Esophagus mucosa (tissue), 1 donor: ENCODE data around the gene AGXT. TPM values are rescaled to one million over a fixed set of nuclear protein-coding genes. Genes with fewer than 3 reads are reported as not detected.
A peak's percentile ranks its signal among the peaks of the same experiment; 100 is the strongest.

Source experiments
- ATAC-seq: fragments of 200-7000 bp; cut with Tn5 transposase; one replicate; pipeline ENCODE4 v1.9.1; 2020
- total RNA-seq: library from RNA; stranded (reverse); gene quantifications from one replicate; pipeline ENCODE4 v1.2.4, GENCODE V29; 2023
- donor health status: DM: yes; HTN: yes; CAD: no.

Gene AGXT
- total RNA-seq, 1 donor from 2014 or later = not detected

DNA sequence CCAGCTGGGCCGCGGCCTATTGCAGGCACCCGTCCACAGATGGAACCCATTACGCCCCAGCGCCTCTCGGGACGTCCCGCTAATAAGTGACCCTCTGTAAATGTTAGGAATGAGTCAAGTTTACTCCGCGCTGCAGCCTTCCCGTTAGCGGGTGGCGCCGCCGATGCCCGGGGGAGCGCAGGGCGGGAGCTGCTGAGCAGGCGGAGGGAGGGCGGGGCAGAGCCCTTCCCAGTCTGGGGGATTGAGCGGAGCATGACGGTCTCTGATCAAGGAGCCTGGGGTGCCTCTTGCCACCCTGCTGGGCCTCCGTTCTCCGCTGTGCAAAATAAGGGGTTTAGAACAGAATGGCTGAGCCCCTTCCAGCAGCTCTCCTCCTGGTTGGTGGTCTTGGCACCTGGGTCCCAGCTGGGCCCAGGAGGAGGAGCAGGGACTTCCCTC, 48.0 kb downstream of the AGXT start:
- ATAC-seq = peak; percentile 55

DNA sequence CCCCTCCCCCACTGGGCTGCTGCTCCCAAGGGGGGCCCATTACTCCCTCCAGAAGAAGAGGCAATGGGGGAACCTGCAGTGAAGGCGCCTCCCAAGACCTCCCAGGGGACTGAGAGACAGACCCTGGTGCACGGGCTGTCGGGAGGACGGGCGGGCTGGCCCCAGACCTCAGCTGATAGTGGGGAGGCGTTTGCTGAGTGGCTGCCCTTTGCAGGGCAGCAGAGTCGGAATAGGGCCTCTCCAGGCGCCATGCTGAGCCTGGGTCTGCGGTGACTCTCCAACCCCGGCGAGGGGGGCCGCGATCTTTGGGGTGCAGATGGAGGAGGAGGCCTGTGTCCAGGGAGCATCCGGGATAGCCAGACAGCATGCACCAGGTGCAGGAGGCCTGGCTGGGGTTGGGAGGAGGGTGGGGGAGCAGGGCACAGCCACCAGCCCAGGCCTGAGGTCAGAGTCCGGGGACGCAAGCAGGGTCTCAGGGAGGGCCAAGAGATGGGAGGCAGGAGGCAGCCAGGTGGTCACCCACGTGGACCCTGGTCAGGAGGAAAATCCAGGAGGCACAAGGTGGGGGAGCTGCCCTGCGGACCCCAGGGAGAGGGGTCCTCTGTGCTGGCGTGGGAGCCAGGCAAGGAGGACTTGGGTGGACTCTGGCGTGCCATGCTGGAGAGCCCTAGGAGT, 48.5 kb downstream of the AGXT start:
- ATAC-seq = no peak

DNA sequence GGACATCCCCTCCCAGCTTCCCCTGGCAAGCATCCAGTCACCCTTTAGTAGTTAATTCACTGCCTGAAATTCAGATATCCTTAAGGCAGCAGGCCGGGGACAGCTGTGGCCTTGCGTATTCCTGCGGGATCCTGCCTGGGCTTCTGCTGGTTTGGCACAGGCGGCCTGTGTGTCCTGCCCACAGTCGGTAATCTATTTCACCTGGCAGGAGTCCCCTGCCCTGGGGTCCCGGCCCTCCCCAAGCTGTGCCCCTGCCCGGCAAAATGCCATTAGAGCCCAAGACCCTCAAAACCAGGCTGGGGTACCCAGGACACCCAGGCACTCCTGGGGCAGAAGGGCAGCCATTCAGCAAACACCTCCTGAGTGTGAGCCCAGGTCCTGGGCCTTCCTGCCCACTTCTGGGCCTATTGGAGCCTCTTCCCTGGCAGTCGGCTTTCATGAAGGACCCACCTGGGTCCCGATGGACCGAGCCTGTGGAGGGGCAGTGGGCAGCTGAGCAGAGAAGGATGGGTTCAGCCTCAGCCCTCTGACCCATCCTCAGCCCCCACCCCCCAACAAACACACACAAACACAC, 49.1 kb downstream of the AGXT start:
- no peak for ATAC-seq

DNA sequence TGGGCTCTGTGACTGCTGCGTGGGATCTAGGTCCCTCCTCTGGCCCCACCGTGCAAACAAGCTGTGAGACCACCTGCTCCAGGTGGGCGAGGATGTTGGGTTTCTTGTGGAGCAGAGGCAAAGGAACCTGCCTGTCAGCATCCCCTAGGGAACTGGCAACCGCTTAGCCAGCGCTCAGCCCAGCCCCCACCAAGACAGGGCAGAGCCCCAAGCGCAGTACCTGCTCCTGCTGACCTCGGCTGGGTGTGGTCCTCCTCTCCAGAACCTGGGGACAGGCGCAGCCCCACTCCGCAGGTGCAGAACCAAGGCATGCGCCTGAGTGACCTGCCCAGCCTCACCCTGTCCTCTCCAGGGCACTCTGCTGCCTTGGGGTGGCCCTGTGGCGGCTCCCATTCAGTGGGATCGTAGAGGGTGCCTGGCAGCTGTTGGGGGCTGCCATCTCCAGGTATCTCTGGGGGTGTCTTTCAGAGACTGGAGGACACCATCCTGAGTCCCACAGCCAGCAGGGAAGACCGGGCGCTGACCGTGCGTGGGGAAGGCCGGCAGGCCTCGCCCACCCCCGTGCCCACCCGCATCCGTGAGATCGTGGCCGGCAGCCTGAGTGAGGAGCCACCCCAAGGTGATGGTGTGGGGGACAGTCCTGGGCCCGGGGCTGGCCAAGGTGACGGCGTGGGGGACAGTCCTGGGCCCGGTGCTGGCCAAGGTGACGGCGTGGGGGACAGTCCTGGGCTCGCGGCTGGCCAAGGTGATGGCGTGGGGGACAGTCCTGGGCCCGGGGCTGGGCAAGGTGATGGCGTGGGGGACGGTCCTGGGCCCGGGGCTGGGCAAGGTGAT, 49.9 kb downstream of the AGXT start:
- ATAC-seq = peak; percentile 45

DNA sequence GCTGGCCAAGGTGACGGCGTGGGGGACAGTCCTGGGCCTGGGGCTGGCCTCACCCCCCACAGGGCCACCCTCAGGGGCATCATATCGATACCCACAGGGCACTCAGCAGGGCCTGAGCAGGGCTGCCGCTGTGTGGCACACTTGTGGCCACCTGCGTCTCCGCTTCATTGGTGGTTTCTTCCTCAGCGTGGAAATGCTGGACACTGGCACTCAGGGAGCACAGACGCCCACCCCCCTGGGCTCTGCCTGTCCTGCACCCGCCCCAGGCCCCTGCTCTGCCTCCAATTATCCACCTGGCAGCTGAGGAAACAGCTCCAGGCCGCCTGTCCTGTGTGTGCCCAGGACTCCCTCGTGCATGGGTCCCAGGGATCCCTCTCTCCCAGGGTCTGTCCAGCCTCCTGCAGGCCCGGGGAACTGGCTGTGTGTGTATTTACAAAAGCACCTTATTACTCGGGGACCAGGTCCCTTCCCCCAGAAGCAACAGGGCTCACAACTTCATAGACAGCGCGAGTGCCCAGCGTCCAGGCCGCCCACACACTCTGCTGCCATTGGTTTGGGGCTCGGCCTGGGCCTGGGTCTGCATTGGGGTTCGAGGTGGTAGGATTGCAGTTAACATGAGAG, 50.6 kb downstream of the AGXT start:
- no peak for ATAC-seq

DNA sequence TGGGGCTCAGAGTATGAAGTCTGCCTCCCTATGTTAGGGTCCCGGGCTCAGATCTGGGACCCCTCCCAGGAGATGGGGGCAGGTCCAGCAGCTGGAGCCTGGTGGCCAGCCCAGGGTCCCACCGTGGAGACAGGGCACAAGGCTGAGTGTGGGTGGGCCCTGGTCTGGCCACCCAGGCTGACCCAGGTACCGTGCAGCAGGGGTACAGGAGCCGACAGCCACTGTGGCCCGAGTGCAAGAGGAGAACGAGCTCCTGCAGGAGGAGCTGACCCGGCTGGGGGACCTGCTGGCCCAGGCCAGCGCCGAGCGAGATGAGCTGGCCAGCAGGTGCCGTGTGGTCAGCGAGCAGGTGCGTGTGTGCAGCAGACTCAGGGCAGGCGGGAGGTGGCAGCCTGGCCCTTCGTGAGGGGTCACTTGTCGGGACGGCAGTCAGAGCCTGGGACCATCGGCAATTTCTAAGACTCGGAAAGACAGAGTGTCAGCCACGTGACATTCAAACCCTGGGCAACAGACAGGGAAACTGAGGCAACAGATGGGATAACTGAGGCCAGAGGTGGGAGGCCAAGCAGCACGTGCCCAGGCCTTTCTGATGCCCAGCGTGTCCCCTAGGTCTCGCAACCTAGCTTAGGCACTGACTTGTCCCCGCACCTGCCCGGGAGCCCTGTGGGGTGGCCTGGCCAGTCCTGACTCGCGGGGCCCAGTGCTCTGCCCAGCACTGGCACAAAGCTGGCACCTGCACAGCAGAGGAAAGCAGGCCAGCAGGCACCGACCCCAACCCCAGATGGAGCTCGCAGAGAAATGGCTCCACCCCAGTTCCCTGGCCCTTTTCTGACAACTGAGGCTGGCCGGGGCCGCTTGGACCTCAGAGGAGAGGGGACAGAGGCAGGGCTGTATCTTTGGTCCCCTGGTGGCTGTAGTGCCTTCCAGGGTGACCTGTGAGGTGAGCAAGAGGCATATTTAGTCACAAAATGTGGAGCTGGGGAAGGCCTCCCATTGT, 51.5 kb downstream of the AGXT start:
- ATAC-seq = no peak

DNA sequence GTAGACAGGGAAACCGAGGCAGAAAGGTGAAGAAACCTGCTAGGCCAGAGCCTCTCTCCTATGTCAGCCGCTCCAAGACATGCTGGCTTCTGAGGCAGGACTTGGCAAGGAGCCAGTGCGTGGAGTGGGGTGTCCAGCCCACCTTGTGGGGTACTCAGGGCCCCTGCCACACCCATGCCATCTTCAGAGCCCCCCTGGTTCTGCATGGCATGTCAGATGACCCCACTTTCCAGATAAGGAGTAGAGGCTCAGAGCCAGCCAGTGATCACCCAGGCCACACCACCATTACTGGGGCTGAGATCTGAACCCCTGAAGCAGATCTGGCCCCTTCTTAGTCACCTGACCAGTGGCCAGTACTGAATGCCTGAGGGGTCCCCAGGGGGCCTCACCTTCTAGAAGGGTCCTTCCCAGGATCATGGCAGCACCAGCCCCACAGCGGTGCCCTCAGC, 52.2 kb downstream of the AGXT start:
- ATAC-seq = no peak

DNA sequence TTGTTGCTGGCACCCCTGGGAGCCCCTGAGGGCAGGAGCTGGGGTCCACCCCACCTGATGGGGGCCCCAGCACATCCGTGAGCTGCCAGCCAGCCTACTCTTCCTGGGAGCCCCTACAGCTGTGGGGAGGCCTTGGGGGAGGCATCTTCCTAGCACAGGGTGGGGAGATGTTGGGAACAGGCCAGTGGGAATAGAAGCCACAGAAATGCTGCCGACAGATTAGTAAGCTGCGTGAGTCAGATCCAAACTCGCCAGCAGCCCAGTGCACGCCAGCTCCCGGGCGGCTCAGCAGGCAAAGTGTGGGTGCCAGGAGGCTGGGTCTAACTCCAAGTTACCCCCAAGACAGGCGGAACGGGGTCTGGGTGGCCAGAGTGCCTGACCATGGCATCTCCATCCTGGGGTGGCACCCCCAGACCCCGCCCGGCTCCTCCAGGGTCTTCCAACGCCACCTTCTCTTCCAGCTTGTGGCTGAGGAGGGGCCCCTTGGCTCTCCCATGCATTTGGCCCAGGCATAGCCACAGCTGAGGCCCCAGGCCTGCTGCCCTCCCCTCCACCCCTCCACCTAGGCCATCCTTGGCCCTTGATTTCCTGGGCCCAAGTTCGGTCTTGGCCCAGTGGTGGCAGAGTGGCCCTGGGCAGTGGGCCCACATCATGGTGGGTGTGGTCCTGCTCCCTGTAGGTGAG, 52.8 kb downstream of the AGXT start:
- peak; percentile 63 for ATAC-seq

DNA sequence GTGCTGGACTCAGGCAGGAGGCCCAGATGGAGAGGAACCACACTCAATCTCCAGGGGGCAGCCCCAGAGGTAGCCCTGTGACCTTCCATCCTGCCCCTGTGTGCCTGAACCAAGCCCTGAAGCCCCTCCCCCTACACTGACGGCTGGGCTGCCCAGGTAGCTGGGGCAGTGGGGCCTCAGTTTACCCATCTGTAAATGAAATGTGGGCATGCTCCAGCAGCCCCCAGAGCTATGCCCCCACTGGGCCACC, 53.3 kb downstream of the AGXT start:
- no peak for ATAC-seq

DNA sequence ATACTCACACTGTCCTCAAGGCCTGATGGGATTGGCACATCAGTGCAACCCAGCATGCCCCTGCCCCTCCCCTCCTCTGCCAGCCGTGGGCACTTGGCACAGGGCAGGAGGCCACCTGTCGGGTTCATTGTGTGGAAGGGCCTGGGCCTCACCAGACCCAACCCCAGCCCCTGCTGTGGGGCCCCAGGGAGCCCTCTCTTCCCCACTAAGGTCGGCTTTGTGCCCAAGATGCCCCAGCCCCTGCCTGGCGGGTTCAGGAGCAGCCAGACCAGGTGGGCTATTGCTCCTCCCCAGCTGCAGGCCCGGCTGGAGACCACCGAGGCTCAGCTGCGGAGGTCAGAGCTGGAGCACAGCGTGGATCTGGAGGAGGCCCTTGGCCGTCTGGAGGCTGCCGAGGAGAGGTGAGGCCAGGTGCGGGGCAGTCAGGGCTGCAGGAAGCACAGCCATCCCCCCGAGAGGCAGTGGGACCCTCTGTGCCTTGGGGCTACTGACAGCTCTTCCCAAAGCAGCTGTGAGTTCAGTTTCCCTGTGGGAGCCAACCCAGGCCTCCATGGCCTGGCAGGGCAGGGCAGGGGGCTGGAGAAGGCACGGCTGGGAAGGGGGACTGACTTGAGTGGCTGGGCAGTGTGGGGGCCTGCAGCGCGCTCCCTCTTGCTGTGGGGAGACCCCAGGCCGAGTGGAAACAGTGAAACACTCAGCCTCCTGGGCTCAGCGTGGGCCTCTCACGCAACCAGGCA, 53.8 kb downstream of the AGXT start:
- peak; percentile 1 for ATAC-seq

DNA sequence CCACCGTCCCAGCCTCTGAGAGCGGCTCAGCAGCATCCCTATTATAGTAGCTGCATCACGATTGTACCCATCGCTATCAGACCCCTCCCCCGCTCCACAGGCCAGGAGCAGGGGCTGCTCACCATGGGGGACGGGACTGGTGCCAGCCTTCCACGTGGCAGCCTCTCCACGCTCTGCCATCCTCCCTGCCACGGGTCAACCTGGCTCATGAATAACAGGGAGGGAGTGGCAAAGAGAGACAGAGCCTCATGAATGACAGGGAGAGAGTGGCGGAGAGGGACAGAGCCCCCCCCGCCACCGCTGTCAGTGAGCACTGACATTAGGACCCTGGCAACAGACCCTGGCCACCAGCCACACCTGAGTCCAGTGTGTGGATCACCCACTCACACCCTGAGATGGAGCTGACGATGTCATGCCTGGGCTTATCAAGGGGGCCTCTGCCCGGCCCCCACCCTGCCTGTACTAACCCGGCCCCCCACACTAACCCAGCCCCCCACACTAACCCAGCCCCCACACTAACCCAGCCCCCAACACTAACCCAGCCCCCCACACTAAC, 54.4 kb downstream of the AGXT start:
- no peak for ATAC-seq

DNA sequence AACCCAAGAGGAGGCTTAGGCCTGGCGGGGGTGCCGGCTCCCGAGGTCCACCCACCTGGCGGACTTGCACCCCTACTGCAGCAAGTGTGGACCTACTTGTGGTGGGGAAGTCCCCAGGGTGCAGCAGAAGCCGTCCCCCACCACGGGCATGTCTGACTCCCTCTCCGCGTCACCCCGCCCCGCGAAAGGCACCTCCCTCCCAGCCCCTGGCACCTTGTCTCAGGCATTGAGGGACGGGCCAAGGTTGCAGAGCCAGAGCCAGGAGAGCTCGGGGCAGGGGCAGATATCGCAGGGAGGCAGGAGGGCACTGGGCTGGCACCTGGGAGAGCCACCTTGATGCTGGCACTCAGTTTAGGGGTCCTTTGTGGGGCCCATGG, 56.6 kb downstream of the AGXT start:
- ATAC-seq = no peak

DNA sequence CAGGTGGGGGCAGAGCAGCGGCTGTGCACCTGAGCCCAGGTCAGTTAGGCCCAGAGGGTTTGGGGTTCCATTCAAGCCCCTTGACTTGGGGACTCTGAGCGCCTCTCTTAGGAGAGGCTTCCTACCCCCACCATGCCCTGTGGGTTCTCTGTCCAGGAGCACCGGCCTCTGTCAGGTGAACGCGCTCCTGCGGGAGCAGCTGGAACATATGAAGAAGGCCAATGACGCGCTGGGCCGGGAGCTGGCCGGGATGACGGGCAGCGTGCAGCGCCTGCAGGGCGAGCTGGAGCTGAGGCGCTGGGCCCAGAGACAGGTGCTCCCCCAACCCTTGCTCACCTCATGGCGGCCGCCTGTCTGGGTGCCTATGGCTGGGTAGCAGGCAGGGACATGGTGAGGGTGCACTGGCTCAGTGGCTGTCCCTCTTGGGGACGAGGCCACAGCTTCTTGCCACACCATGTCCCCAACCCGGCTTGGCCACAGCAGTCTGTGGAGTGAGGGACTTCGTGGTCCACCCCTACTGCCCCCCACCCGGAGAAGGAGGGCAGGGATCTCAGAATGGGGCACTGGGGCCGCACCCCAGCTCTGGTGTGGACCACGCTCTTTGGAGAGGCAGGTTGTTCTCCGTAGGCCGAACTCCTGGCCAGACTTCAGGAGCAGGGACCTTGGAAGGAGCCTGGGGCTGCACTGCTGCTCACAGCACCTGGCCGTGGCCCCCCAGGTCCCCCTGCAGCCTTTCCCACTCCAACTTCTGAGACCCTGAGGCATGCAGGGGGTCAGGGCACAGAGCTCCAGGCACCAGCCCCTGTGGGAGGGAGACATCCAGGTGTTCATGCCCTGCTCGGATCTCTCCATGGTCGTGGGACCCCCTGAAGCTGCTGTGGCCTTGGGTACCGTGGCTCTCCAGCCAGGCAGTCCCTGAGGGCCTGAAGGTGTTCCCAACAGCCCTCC, 57.2 kb downstream of the AGXT start:
- no peak for ATAC-seq

DNA sequence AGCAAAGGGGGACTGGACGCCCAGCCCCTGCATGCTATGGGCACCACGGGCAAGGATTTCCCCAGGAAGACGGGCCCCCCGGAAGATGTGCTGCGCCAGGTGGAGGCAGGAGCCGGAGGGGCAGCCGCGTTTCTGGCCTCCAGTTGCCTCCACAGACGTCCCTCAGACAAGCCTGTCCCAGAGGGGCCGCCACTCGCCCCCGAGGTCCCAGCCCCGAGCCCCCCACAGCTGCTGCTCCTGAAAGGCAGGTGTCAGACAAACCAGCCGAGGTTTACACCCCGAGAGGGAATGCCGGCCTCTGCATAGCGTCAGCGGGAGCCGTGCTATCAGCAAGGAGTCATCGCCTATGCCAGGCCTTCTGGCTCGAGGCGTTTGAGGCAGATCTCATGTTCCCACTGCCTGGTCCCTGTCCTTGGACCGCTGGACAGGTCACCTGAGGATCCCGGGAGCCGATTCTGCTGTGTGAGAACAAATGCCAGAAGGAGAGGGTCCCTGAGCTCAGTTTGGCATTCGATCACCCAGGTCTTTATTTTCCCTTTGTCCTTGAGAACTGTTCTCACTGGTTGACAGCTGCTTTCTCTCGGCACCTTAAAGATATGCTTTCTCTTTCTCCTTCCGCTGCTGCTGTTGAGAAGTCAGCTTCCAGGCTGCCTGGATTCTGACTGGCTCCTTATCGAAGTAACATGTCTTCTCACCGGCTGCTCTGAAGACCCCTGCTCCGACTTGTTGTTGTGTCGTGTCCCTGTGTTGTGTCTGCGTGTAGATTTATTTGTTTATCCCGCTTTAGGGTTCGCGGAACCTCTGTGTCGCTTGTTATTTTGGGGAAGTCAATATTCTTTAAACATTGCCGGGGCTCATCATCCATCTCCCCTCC, 58.1 kb downstream of the AGXT start:
- ATAC-seq = no peak

DNA sequence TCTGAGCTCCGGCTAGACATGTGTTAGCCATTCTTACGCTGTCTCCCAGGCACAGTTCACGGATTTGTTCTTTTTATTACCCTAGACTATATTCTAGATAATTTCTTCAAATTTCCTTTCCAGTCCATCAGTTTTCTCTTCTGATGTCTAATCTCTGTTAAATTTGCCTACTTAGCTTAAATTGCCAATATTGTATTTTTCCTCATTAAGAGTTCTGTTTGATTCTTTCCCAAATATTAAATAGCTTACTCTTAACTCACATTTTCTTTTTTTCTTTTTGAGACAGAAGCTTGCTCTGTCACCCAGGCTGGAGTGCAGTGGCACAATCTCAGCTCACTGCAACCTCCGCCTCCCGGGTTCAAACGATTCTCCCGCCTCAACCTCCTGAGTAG, 58.8 kb downstream of the AGXT start:
- no peak for ATAC-seq

DNA sequence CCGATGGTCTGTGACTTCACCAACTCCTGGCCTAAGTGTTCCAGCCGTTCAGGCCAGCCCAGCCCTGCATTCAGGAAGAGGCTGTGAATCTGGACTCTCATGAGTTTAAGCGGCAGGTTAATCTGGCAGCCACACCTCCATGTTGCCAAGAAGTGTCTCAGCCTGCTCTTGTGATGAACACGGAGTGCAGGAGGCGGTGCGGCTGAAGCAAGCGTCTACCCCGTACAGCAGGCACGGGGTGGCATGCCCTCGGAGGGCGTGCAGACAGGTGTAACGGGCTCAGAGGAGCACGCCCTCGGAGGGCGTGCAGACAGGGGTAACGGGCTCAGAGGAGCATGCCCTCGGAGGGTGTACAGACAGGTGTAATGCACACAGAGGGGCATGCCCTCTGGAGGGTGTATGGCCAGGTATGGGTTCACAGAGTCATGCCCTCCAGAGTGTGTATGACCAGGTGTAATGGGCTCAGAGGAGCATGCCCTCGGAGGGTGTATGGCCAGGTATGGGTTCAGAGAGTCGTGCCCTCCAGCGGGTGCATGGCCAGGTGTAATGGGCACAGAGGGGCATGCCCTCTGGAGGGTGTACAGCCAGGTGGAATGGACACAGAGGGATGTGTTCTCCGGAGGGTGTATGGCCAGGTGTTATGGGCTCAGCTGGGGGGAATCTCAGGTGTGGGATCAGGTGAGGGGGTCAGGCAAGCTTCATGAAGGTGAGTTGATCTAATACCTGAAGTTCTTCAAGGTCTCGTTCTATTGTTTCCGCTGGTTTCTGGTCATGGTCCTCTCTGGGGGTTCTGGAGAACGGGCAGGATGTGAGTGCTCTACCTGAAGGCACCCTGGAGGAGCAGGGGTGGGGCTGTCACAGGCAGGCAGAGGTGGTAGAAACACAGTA, 60.1 kb downstream of the AGXT start:
- peak; percentile 70 for ATAC-seq

DNA sequence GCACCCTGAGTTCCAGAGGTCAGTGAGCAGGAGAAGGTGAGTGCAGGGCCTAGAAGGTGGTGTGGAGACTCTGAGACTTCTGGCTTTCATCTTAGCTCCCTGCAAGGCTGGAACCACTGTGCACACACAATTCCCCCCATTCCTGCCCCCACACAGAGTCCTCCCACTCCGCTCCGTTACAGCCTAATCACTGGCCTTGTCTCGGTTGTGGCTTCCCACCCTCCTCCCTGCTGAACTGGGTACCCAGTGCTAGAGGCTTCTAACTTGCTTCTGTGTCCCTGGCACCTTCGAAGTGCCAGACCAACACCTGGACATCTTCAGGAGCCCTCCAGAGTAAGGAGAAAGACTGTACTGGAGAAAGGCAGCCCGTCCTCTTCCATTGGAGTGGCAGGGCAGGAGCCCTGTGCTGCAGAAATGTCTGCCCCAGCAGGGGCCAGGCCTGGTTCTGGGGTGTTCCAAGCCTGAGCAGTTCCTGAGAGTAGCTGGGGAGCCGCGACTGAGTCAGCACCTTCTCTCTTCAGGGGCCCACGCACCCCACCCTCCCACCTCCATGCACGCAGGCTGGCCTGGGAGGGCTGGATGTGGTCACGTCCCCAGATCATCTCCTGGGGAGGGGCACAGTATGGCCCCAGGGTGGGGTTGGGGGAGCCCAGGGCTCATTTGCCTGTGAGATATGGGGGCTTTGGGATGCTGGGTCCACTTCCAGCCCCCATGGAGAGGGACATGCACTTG, 60.9 kb downstream of the AGXT start:
- no peak for ATAC-seq
